ENCODE measurements around the gene LRRN4. TPM values are rescaled to one million over a fixed set of nuclear protein-coding genes. Genes with fewer than 3 reads are reported as not detected.

The LRRN4 gene
- total RNA-seq, 2 donors from 2014 or later: 15.0 to 36.7 TPM

DNA sequence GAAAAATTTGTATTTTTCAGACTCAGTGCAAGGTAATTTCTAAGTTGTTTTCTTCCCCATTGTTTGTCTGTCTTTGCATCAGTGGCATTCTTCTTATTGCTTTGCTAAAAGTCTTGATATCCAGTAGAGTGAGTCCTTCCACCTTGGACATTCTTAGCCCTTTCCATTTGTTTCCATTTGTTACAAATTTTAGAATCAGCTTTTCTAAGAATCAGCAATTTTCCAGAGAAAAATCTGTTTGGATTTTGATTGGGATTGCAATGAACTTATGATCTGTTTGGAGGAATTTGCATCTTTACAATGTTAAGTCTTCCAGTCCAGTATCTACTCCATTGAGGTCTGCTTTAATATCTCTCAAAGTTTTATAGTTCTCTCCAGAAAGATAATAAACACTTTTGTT is 36.4 kb downstream of the LRRN4 start:
- TF ChIP-seq, protein P1, sequence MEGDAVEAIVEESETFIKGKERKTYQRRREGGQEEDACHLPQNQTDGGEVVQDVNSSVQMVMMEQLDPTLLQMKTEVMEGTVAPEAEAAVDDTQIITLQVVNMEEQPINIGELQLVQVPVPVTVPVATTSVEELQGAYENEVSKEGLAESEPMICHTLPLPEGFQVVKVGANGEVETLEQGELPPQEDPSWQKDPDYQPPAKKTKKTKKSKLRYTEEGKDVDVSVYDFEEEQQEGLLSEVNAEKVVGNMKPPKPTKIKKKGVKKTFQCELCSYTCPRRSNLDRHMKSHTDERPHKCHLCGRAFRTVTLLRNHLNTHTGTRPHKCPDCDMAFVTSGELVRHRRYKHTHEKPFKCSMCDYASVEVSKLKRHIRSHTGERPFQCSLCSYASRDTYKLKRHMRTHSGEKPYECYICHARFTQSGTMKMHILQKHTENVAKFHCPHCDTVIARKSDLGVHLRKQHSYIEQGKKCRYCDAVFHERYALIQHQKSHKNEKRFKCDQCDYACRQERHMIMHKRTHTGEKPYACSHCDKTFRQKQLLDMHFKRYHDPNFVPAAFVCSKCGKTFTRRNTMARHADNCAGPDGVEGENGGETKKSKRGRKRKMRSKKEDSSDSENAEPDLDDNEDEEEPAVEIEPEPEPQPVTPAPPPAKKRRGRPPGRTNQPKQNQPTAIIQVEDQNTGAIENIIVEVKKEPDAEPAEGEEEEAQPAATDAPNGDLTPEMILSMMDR (IDR thresholded peaks at IDR 0.05): no peak
- no peak for DNase-seq (ENCODE audit: low spot score)
- no peaks in the 10 kb centered on the region for H3K4me1 ChIP-seq
- H3K9me3 ChIP-seq: no peaks in the 10 kb centered on the region
- H3K4me3 ChIP-seq: no peak overlapping the region
- H3K27ac ChIP-seq: no peak overlapping the region
- peaks cover 15% of the 10 kb centered on the region for H3K36me3 ChIP-seq
- no peaks in the 10 kb centered on the region for H3K27me3 ChIP-seq

GRCh38 chr20:6014957-6015356 is 38.9 kb downstream of the LRRN4 start:
- H3K36me3 ChIP-seq: peaks cover 39% of the 10 kb centered on the region
- no peaks in the 10 kb centered on the region for H3K9me3 ChIP-seq
- H3K4me1 ChIP-seq: no peaks in the 10 kb centered on the region
- no peak overlapping the region for H3K27ac ChIP-seq
- H3K4me3 ChIP-seq: no peak overlapping the region
- TF ChIP-seq, protein P1 (IDR thresholded peaks at IDR 0.05): no peak
- DNase-seq (ENCODE audit: low spot score): no peak
- H3K27me3 ChIP-seq: no peaks in the 10 kb centered on the region

DNA sequence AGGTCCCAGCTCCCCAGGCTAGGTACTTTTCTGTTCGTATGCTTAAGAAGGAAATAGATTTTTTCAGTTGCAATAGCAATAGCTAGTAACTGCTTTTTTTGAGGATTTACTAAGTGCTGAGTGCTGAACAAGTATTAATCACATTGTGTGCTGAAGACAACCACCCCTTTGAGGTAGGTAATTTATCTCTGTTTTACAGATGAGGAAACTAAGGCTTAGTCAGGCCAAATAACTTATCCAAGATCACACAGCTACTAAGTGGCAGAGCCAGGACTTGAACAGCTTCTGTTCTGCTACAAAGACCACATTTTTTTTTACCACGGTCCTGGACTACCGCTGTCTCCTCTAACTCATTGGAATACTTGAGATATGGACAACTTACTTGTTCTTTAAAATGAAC is 39.8 kb downstream of the LRRN4 start:
- no peak overlapping the region for H3K27ac ChIP-seq
- TF ChIP-seq, protein P1 (IDR thresholded peaks at IDR 0.05): no peak
- H3K4me1 ChIP-seq: no peaks in the 10 kb centered on the region
- no peak overlapping the region for H3K4me3 ChIP-seq
- DNase-seq (ENCODE audit: low spot score): no peak
- no peaks in the 10 kb centered on the region for H3K27me3 ChIP-seq
- H3K9me3 ChIP-seq: no peaks in the 10 kb centered on the region
- H3K36me3 ChIP-seq: peaks cover 44% of the 10 kb centered on the region

- TF ChIP-seq, protein P1 (IDR thresholded peaks at IDR 0.05): no peak
- Histone ChIP-seq H3K27ac (no peak overlapping the region), H3K4me3 (no peak overlapping the region), H3K36me3 (peaks cover 44% of the 10 kb centered on the region), H3K9me3 (no peaks in the 10 kb centered on the region), H3K27me3 (no peaks in the 10 kb centered on the region), H3K4me1 (peaks cover 0 to 17% of the 10 kb centered on the region in 2 donors)
- no peak for DNase-seq (ENCODE audit: low spot score)
Observed at GRCh38 chr20:6012179-6012578, 41.7 kb downstream of the LRRN4 start.

- H3K27me3 ChIP-seq: no peaks in the 10 kb centered on the region
- H3K9me3 ChIP-seq: no peaks in the 10 kb centered on the region
- TF ChIP-seq, protein P1 (IDR thresholded peaks at IDR 0.05): no peak
- H3K4me1 ChIP-seq: peaks cover 0 to 31% of the 10 kb centered on the region in 2 donors
- peaks cover 36% of the 10 kb centered on the region for H3K36me3 ChIP-seq
- peak overlapping the region in 1 of 2 donors; percentile 96 for H3K4me3 ChIP-seq
- peak overlapping the region; percentile 86 to 92 for H3K27ac ChIP-seq
- peak; percentile 90 for DNase-seq (ENCODE audit: low spot score)
Observed at GRCh38 chr20:6008254-6008653, 45.6 kb downstream of the LRRN4 start.

DNA sequence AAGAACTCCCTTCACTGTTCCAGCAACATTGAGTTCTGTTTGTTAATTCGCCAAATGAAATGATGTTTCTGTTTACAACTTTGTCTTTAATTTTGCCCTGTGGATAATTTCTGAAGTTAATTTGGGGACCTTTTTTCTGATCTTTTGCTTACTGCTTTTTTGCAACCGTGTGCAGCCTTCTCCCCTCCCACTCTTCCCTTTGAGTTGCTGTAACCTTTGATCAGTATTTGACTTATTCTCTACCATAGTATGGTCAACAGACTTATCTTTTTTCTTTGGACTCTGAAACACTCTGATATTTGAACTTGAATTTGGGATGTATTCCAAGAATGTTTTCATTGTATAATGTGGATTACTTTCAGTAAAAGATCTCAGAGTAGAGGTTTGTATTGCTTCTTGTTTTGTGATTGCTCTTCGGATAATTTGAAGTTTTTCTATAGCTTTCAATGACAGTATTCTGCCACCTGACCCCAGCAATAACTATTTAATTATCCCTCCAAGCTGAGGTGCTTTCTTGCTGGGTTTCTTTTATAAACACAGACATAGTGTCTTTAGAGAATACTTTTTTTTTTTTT is 46.2 kb downstream of the LRRN4 start:
- no peaks in the 10 kb centered on the region for H3K9me3 ChIP-seq
- no peaks in the 10 kb centered on the region for H3K27me3 ChIP-seq
- peak overlapping the region; percentile 86 to 92 for H3K27ac ChIP-seq
- TF ChIP-seq, protein P1 (IDR thresholded peaks at IDR 0.05): no peak
- H3K4me1 ChIP-seq: peaks cover 0 to 31% of the 10 kb centered on the region in 2 donors
- peak overlapping the region; percentile 87 to 96 for H3K4me3 ChIP-seq
- H3K36me3 ChIP-seq: peaks cover 30% of the 10 kb centered on the region
- DNase-seq (ENCODE audit: low spot score): no peak

Data from right atrium auricular region (tissue), 2 donors.